HepG2 (cell line): ENCODE measurements around the gene MEGF10.

Experiments
- BHLHE40 ChIP-seq: IDR thresholded peaks from 2 replicates; pipeline ENCODE4 v1.6.1; 2011; ENCODE audit warnings: low read length, improper control_type of control experiment
- FOXJ3 ChIP-seq: sonication (generic); formaldehyde crosslinking; IDR thresholded peaks from 2 replicates; pipeline ENCODE4 v1.4.0; 2020; ENCODE audit warnings: missing genetic modification reagents, mild to moderate bottlenecking, borderline replicate concordance
- NFIC ChIP-seq: IDR thresholded peaks from 2 replicates; pipeline ENCODE4 v1.6.1; 2012; ENCODE audit warnings: mild to moderate bottlenecking, low read length, inconsistent platforms
- SOX6 ChIP-seq, 2 experiments: fragments of 450-650 bp in 1 of 2; sonication (generic) in 1 of 2; formaldehyde crosslinking in 1 of 2; IDR thresholded peaks; 2 replicates each; pipeline versions ENCODE4 v1.4.0 to v1.6.1; 2017 to 2020; ENCODE audit warnings: antibody characterized with exemption in 1 of 2, mild to moderate bottlenecking in 1 of 2, missing genetic modification reagents in 1 of 2
- ZNF12 ChIP-seq: sonication (generic); formaldehyde crosslinking; IDR thresholded peaks from 2 replicates; pipeline ENCODE4 v1.5.0; 2020; ENCODE audit warnings: missing genetic modification reagents
- ZNF205 ChIP-seq: IDR thresholded peaks from 2 replicates; pipeline ENCODE4 v1.6.1; 2018; ENCODE audit warnings: missing biosample characterization, missing genetic modification reagents
- ZNF24 ChIP-seq: fragments of 450-650 bp; IDR thresholded peaks from 2 replicates; pipeline ENCODE4 v1.6.1; 2017; ENCODE audit warnings: antibody characterized with exemption, mild to moderate bottlenecking
- ZNF333 ChIP-seq: sonication (generic); formaldehyde crosslinking; IDR thresholded peaks from 2 replicates; pipeline ENCODE4 v1.4.0; 2020; ENCODE audit warnings: mild to moderate bottlenecking, missing genetic modification reagents, borderline replicate concordance
- ZNF460 ChIP-seq: sonication (generic); formaldehyde crosslinking; IDR thresholded peaks from 2 replicates; pipeline ENCODE4 v1.5.1; 2020; ENCODE audit warnings: missing genetic modification reagents, mild to moderate bottlenecking, borderline replicate concordance
- ZNF615 ChIP-seq: sonication (generic); formaldehyde crosslinking; IDR thresholded peaks from 2 replicates; pipeline ENCODE4 v1.5.0; 2020; ENCODE audit warnings: mild to moderate bottlenecking, missing genetic modification reagents, borderline replicate concordance
- TF ChIP-seq, protein P1 (sequence below): sonication (generic); formaldehyde crosslinking; IDR thresholded peaks from 2 replicates; pipeline ENCODE4 v1.5.0; 2020; ENCODE audit warnings: mild to moderate bottlenecking, missing genetic modification reagents, moderate library complexity
- TF ChIP-seq, protein P2 (sequence below): sonication (generic); formaldehyde crosslinking; IDR thresholded peaks from 2 replicates; pipeline ENCODE4 v1.8.1; 2022; ENCODE audit warnings: low read depth, mild to moderate bottlenecking, missing genetic modification reagents

DNA sequence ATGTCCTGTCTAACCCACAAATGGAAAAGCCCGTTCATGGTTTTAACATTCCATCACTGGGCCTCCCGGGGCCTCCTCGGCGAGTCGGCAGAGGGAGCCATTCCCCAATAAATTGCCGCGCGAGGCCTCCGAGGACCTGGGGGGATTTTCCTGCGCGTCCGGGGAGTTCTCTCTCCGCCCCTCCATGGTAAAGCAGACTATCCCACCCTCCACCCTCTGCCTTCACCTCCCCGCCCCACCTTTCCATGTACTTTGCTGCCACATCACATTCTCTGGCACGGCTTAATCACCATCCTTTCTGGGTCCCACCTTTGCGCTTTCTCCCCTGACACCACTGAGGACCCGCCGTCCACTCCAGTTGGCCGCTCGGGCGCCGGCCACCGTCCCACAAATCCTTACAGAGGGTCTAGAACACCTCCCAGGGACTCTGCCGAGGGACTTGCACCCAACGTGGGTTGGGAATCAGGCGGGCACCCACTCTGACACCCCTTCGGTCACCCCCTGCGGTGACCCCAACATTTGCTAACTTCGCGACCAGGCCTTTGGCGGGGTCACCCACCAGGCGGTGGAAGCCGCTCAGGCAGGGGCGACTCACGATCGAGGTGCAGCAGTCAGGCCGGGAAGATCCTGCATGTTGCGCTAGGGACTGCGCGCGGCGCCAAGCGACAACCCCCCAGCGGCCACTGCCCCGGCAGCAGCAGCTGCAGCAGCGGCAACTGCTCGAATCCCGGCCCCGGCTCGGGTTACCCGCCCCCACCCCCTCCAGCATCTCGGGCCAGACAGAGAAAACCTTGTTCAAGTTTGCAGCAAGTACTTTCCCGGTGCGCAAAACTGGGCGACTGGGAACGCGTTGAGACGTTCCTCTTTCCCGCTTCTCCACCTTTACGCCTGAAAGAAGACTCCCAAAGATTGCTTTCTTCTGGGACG lies at the start of gene MEGF10:
- TF ChIP-seq FOXJ3 (no peak), NFIC (no peak), BHLHE40 (no peak), ZNF333 (CRISPR knock-in tag) (no peak), ZNF615 (CRISPR knock-in tag) (no peak), ZNF205 (CRISPR knock-in tag) (no peak), ZNF12 (CRISPR knock-in tag) (no peak), ZNF24 (no peak), SOX6 (IDR thresholded peaks at IDR 0.05) (no peak), SOX6 (CRISPR knock-in tag; IDR thresholded peaks at IDR 0.05) (no peak), ZNF460 (CRISPR knock-in tag) (no peak)
- TF ChIP-seq, protein P1, sequence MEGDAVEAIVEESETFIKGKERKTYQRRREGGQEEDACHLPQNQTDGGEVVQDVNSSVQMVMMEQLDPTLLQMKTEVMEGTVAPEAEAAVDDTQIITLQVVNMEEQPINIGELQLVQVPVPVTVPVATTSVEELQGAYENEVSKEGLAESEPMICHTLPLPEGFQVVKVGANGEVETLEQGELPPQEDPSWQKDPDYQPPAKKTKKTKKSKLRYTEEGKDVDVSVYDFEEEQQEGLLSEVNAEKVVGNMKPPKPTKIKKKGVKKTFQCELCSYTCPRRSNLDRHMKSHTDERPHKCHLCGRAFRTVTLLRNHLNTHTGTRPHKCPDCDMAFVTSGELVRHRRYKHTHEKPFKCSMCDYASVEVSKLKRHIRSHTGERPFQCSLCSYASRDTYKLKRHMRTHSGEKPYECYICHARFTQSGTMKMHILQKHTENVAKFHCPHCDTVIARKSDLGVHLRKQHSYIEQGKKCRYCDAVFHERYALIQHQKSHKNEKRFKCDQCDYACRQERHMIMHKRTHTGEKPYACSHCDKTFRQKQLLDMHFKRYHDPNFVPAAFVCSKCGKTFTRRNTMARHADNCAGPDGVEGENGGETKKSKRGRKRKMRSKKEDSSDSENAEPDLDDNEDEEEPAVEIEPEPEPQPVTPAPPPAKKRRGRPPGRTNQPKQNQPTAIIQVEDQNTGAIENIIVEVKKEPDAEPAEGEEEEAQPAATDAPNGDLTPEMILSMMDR: peak; percentile 73
- TF ChIP-seq, protein P2, sequence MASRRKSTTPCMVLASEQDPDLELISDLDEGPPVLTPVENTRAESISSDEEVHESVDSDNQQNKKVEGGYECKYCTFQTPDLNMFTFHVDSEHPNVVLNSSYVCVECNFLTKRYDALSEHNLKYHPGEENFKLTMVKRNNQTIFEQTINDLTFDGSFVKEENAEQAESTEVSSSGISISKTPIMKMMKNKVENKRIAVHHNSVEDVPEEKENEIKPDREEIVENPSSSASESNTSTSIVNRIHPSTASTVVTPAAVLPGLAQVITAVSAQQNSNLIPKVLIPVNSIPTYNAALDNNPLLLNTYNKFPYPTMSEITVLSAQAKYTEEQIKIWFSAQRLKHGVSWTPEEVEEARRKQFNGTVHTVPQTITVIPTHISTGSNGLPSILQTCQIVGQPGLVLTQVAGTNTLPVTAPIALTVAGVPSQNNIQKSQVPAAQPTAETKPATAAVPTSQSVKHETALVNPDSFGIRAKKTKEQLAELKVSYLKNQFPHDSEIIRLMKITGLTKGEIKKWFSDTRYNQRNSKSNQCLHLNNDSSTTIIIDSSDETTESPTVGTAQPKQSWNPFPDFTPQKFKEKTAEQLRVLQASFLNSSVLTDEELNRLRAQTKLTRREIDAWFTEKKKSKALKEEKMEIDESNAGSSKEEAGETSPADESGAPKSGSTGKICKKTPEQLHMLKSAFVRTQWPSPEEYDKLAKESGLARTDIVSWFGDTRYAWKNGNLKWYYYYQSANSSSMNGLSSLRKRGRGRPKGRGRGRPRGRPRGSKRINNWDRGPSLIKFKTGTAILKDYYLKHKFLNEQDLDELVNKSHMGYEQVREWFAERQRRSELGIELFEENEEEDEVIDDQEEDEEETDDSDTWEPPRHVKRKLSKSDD (CRISPR knock-in tag): no peak
